Loucy (cell line): ENCODE data around the gene CLMN.

Experiments
- H2AFZ ChIP-seq: fragments of 200-600 bp; sonication (generic); 2 replicates; pipeline ENCODE4 v1.6.0; 2016; ENCODE audit warnings: antibody characterized with exemption, mild to moderate bottlenecking, low read length, moderate library complexity
- H3F3A ChIP-seq: fragments of 200-600 bp; 2 replicates; pipeline ENCODE4 v1.6.0; 2016; ENCODE audit warnings: antibody characterized with exemption, low read depth, mild to moderate bottlenecking
- H3K27me3 ChIP-seq: fragments of 200-600 bp; sonication (generic); 2 replicates; pipeline ENCODE4 v1.6.1; 2014; ENCODE audit warnings: low read length, mild to moderate bottlenecking; ENCODE audit not compliant: insufficient read depth, poor library complexity, severe bottlenecking
- H3K36me3 ChIP-seq: fragments of 200-600 bp; sonication (generic); 2 replicates; pipeline ENCODE4 v1.6.1; 2016; ENCODE audit warnings: low read length; ENCODE audit not compliant: insufficient read depth
- H3K4me1 ChIP-seq: fragments of 200-600 bp; sonication (generic); 2 replicates; pipeline ENCODE4 v1.5.1; 2014; ENCODE audit warnings: low read length, mild to moderate bottlenecking; ENCODE audit not compliant: insufficient read depth, poor library complexity, severe bottlenecking
- H3K4me2 ChIP-seq: fragments of 200-600 bp; sonication (generic); 2 replicates; pipeline ENCODE4 v1.6.0; 2014; ENCODE audit warnings: antibody characterized with exemption, low read length, low read depth, mild to moderate bottlenecking; ENCODE audit not compliant: poor library complexity, severe bottlenecking
- H3K4me3 ChIP-seq: fragments of 200-600 bp; sonication (generic); 2 replicates; pipeline ENCODE4 v1.5.1; 2014; ENCODE audit warnings: low read length, mild to moderate bottlenecking, mixed read lengths; ENCODE audit not compliant: poor library complexity, severe bottlenecking
- H3K79me2 ChIP-seq: fragments of 200-600 bp; sonication (generic); 2 replicates; pipeline ENCODE4 v1.6.1; 2014; ENCODE audit warnings: low read length; ENCODE audit not compliant: insufficient read depth
- H3K9ac ChIP-seq: fragments of 200-600 bp; sonication (generic); 2 replicates; pipeline ENCODE4 v1.6.0; 2014; ENCODE audit warnings: mild to moderate bottlenecking, low read depth, low read length, moderate library complexity; ENCODE audit not compliant: poor library complexity, severe bottlenecking
- H3K9me2 ChIP-seq: fragments of 200-600 bp; sonication (generic); replicated peaks from 2 replicates; pipeline ENCODE4 v1.6.1; 2016; ENCODE audit warnings: low read depth, low read length, mixed read lengths
- H3K9me3 ChIP-seq: fragments of 200-600 bp; sonication (generic); 2 replicates; pipeline ENCODE4 v1.6.1; 2014; ENCODE audit warnings: mild to moderate bottlenecking, antibody characterized with exemption, low read length, low read depth; ENCODE audit not compliant: insufficient read depth
- H4K20me1 ChIP-seq: fragments of 200-600 bp; sonication (generic); 2 replicates; pipeline ENCODE4 v1.6.0; 2014; ENCODE audit warnings: antibody characterized with exemption, low read length, mild to moderate bottlenecking; ENCODE audit not compliant: insufficient read depth, poor library complexity, severe bottlenecking
- EZH2phosphoT487 ChIP-seq: fragments of 200-600 bp; IDR thresholded peaks from 2 replicates; pipeline ENCODE4 v1.6.1; 2018; ENCODE audit warnings: antibody characterized with exemption, mild to moderate bottlenecking, moderate library complexity, borderline replicate concordance
- TF ChIP-seq, protein P1 (sequence below): fragments of 200-600 bp; sonication (generic); conservative IDR thresholded peaks from 2 replicates; pipeline ENCODE4 v1.5.1; 2014; ENCODE audit warnings: mild to moderate bottlenecking, antibody characterized with exemption, low read length

The CLMN gene

DNA sequence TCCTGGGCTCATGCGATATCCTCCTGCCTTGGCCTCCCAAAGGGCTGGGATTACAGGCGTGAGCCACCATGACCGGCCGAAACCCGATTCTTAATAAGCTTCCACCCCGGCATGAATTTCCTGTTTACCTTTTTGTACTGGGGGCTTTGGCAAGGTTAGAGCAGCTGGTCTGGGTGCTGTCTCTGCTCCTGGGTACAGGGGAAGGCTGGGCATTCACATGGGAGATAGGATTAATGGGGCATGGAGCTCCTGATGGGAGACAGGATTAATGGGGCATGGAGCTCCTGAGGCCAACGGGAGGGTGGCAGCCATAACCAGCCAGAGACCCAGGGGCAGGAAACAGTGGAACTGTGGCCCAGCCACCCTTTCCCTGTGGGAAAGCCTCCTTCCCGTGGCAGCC is 92.9 kb downstream of the CLMN start:
- no peak overlapping the region for H3K9ac ChIP-seq
- no peaks in the 10 kb centered on the region for H4K20me1 ChIP-seq
- TF ChIP-seq, protein P1, sequence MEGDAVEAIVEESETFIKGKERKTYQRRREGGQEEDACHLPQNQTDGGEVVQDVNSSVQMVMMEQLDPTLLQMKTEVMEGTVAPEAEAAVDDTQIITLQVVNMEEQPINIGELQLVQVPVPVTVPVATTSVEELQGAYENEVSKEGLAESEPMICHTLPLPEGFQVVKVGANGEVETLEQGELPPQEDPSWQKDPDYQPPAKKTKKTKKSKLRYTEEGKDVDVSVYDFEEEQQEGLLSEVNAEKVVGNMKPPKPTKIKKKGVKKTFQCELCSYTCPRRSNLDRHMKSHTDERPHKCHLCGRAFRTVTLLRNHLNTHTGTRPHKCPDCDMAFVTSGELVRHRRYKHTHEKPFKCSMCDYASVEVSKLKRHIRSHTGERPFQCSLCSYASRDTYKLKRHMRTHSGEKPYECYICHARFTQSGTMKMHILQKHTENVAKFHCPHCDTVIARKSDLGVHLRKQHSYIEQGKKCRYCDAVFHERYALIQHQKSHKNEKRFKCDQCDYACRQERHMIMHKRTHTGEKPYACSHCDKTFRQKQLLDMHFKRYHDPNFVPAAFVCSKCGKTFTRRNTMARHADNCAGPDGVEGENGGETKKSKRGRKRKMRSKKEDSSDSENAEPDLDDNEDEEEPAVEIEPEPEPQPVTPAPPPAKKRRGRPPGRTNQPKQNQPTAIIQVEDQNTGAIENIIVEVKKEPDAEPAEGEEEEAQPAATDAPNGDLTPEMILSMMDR: no peak
- TF ChIP-seq EZH2phosphoT487: no peak
- H3K9me2 ChIP-seq: no peaks in the 10 kb centered on the region
- H3K4me3 ChIP-seq: no peak overlapping the region
- H2AFZ ChIP-seq: no peak overlapping the region
- H3K9me3 ChIP-seq: no peaks in the 10 kb centered on the region
- H3K4me2 ChIP-seq: no peak overlapping the region
- H3K79me2 ChIP-seq: no peaks in the 10 kb centered on the region
- no peaks in the 10 kb centered on the region for H3F3A ChIP-seq
- H3K4me1 ChIP-seq: no peaks in the 10 kb centered on the region
- no peaks in the 10 kb centered on the region for H3K36me3 ChIP-seq
- H3K27me3 ChIP-seq: no peaks in the 10 kb centered on the region

DNA sequence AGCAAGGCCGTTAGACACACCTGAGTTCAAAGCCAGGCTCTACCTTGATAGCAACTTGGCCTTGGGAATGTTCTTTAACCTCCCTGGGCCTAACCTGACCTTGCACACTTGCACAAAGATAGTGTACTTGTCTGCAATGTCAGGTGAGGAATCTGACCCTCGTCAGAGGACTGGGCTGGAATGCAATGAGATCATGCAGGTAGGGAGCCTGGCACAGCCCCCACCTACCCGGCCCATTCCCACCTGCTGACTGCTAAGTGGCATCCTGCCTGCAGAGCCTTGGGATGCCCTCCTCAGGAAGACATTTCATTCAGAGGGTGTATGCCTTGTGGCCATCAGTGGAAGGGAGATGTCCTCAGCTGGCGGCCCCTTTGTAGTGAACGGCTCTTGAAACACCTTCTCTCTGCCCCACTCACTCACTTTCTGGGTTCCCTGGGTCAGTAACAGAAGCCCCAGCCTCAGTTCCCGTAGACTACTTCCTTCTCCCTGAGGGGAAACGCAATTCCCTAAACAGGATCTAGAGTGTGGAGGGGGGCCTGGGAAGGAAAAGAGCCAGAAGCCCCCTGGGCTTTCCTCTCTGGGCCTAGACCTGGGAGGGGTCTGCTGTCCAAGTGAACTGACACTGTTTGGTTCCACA is 94.3 kb downstream of the CLMN start:
- H3K9me3 ChIP-seq: no peaks in the 10 kb centered on the region
- H3K4me1 ChIP-seq: no peaks in the 10 kb centered on the region
- H3K79me2 ChIP-seq: no peaks in the 10 kb centered on the region
- no peaks in the 10 kb centered on the region for H4K20me1 ChIP-seq
- H3K27me3 ChIP-seq: no peaks in the 10 kb centered on the region
- H3K36me3 ChIP-seq: no peaks in the 10 kb centered on the region
- no peak overlapping the region for H3K9ac ChIP-seq
- H2AFZ ChIP-seq: no peak overlapping the region
- H3K4me2 ChIP-seq: no peak overlapping the region
- H3K9me2 ChIP-seq: no peaks in the 10 kb centered on the region
- H3K4me3 ChIP-seq: no peak overlapping the region
- TF ChIP-seq, protein P1: no peak
- no peak for TF ChIP-seq EZH2phosphoT487
- no peaks in the 10 kb centered on the region for H3F3A ChIP-seq

DNA sequence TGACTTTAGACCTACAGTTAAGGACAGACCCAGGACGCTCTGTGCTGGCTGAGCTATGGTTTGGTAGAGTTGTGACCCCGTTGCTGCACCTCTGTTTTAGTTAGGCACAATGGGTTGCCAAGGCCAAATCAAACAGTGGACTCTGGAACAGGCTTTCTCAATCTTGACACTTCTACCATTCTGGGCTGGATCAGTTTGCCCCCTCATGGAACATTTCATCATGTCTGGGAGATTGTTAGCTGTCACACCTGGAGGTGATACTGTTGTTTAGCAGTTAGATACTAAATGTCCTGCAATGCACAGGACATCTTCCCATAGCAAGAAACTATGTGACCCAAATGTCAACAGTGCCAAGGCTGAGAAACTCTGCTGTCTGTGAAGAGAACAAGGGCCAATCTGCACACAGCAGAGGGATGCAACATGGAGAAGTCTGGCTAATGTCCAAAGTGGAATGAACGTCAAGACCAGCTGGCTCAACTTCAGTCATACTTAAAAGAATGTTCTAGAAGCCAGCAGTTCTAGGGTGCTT is 96.8 kb downstream of the CLMN start:
- H3K9ac ChIP-seq: no peak overlapping the region
- H3K79me2 ChIP-seq: no peaks in the 10 kb centered on the region
- no peaks in the 10 kb centered on the region for H3F3A ChIP-seq
- H3K9me2 ChIP-seq: no peaks in the 10 kb centered on the region
- TF ChIP-seq, protein P1: no peak
- no peak for TF ChIP-seq EZH2phosphoT487
- H3K36me3 ChIP-seq: no peaks in the 10 kb centered on the region
- H2AFZ ChIP-seq: no peak overlapping the region
- H3K4me1 ChIP-seq: no peaks in the 10 kb centered on the region
- no peaks in the 10 kb centered on the region for H4K20me1 ChIP-seq
- no peaks in the 10 kb centered on the region for H3K9me3 ChIP-seq
- H3K4me2 ChIP-seq: no peak overlapping the region
- H3K4me3 ChIP-seq: no peak overlapping the region
- no peaks in the 10 kb centered on the region for H3K27me3 ChIP-seq
